HEK293 (cell line): ENCODE measurements around the gene PCDH19.

Source experiments
- CTCF ChIA-PET: fragments of 350-600 bp; formaldehyde crosslinking; extraction: SDS; loops from one replicate; lab custom pipeline; 2021; ENCODE audit warnings: antibody characterized with exemption; lab: Yijun Ruan, JAX
- POLR2A ChIA-PET: fragments of 300-600 bp; formaldehyde crosslinking; extraction: SDS; loops from one replicate; lab custom pipeline; 2020; ENCODE audit warnings: antibody characterized with exemption, inconsistent platforms; lab: Yijun Ruan, JAX
- H3K27ac ChIP-seq: fragments of 200-500 bp; sonication (Bioruptor generic); 2 replicates; pipeline ENCODE4 v1.5.1; 2014; ENCODE audit warnings: low read depth, low read length, control low read depth, inconsistent platforms; ENCODE audit errors: extremely low read depth
- H3K36me3 ChIP-seq, 2 experiments: fragments of 200-500 bp in 1 of 2; sonication (Bioruptor generic) in 1 of 2; 1 replicate in 1 of 2; 2 replicates in 1 of 2; pipeline ENCODE4 v1.5.1; 2014 to 2017; ENCODE audit warnings: inconsistent platforms in 2 of 2, low read length in 2 of 2; ENCODE audit not compliant: control insufficient read depth in 2 of 2, insufficient read depth in 1 of 2
- H3K4me1 ChIP-seq: fragments of 200-500 bp; sonication (Bioruptor generic); 2 replicates; pipeline ENCODE4 v1.5.1; 2014; ENCODE audit warnings: mild to moderate bottlenecking, low read length, inconsistent platforms; ENCODE audit not compliant: control insufficient read depth, insufficient read depth
- H3K4me3 ChIP-seq: 2 replicates; pipeline ENCODE4 v1.5.1; 2011; ENCODE audit warnings: low read depth, mild to moderate bottlenecking, control low read depth, low read length, moderate library complexity
- H3K9me3 ChIP-seq: fragments of 200-500 bp; sonication (Bioruptor generic); 2 replicates; pipeline ENCODE4 v1.5.1; 2014; ENCODE audit warnings: low read depth, low read length, inconsistent platforms; ENCODE audit not compliant: control insufficient read depth, insufficient read depth
- FEZF1 ChIP-seq: fragments of 450-650 bp; formaldehyde crosslinking; IDR thresholded peaks from 2 replicates; pipeline ENCODE4 v1.5.1; 2016; ENCODE audit warnings: missing biosample characterization, missing genetic modification characterization
- GLI4 ChIP-seq: fragments of 450-650 bp; formaldehyde crosslinking; IDR thresholded peaks from 2 replicates; pipeline ENCODE4 v1.5.1; 2016; ENCODE audit warnings: missing biosample characterization, missing genetic modification characterization
- HIC1 ChIP-seq: fragments of 450-650 bp; formaldehyde crosslinking; IDR thresholded peaks from 2 replicates; pipeline ENCODE4 v1.5.1; 2016; ENCODE audit warnings: missing biosample characterization, missing genetic modification characterization
- KLF8 ChIP-seq: fragments of 450-650 bp; formaldehyde crosslinking; IDR thresholded peaks from 2 replicates; pipeline ENCODE4 v1.5.1; 2016; ENCODE audit warnings: missing biosample characterization, missing genetic modification characterization
- MZF1 ChIP-seq: fragments of 450-650 bp; formaldehyde crosslinking; IDR thresholded peaks from 2 replicates; pipeline ENCODE4 v1.5.1; 2017; ENCODE audit warnings: missing biosample characterization, missing genetic modification characterization, borderline replicate concordance
- SALL2 ChIP-seq: fragments of 450-650 bp; formaldehyde crosslinking; IDR thresholded peaks from 2 replicates; pipeline ENCODE4 v1.5.0; 2017; ENCODE audit warnings: missing biosample characterization, mild to moderate bottlenecking, missing genetic modification characterization, borderline replicate concordance
- SP2 ChIP-seq: fragments of 450-650 bp; formaldehyde crosslinking; IDR thresholded peaks from 2 replicates; pipeline ENCODE4 v1.5.1; 2016; ENCODE audit warnings: missing biosample characterization, missing genetic modification characterization
- ZEB2 ChIP-seq: fragments of 450-650 bp; formaldehyde crosslinking; IDR thresholded peaks from 2 replicates; pipeline ENCODE4 v1.5.1; 2016; ENCODE audit warnings: missing biosample characterization, missing genetic modification characterization
- ZNF10 ChIP-seq: fragments of 450-650 bp; formaldehyde crosslinking; IDR thresholded peaks from 2 replicates; pipeline ENCODE4 v1.5.1; 2017; ENCODE audit warnings: missing biosample characterization, missing genetic modification characterization
- ZNF18 ChIP-seq: fragments of 450-650 bp; formaldehyde crosslinking; IDR thresholded peaks from 2 replicates; pipeline ENCODE4 v1.5.1; 2016; ENCODE audit warnings: missing biosample characterization, missing genetic modification characterization
- ZNF223 ChIP-seq: fragments of 450-650 bp; formaldehyde crosslinking; IDR thresholded peaks from 2 replicates; pipeline ENCODE4 v1.5.1; 2016; ENCODE audit warnings: missing biosample characterization, missing genetic modification characterization
- ZNF302 ChIP-seq: fragments of 450-650 bp; formaldehyde crosslinking; IDR thresholded peaks from 2 replicates; pipeline ENCODE4 v1.5.1; 2016; ENCODE audit warnings: missing biosample characterization, missing genetic modification characterization, low read depth
- ZNF394 ChIP-seq: fragments of 450-650 bp; formaldehyde crosslinking; IDR thresholded peaks from 2 replicates; pipeline ENCODE4 v1.5.1; 2016; ENCODE audit warnings: missing biosample characterization, missing genetic modification characterization, mild to moderate bottlenecking, moderate library complexity, borderline replicate concordance
- ZNF433 ChIP-seq: fragments of 450-650 bp; formaldehyde crosslinking; IDR thresholded peaks from 2 replicates; pipeline ENCODE4 v1.5.1; 2016; ENCODE audit warnings: missing biosample characterization, missing genetic modification characterization, low read depth
- ZNF514 ChIP-seq: fragments of 450-650 bp; formaldehyde crosslinking; IDR thresholded peaks from 2 replicates; pipeline ENCODE4 v1.5.1; 2016; ENCODE audit warnings: missing biosample characterization, missing genetic modification characterization
- ZNF580 ChIP-seq: fragments of 450-650 bp; formaldehyde crosslinking; IDR thresholded peaks from 2 replicates; pipeline ENCODE4 v1.5.1; 2016; ENCODE audit warnings: missing biosample characterization, missing genetic modification characterization
- ZSCAN30 ChIP-seq: fragments of 450-650 bp; IDR thresholded peaks from 2 replicates; pipeline ENCODE4 v1.5.1; 2018; ENCODE audit warnings: missing biosample characterization, mild to moderate bottlenecking, missing genetic modification characterization, moderate library complexity
- ZXDB ChIP-seq: fragments of 450-650 bp; formaldehyde crosslinking; IDR thresholded peaks from 2 replicates; pipeline ENCODE4 v1.5.1; 2016; ENCODE audit warnings: missing biosample characterization, missing genetic modification characterization
- TF ChIP-seq, protein P1 (sequence below): fragments of 450-650 bp; formaldehyde crosslinking; IDR thresholded peaks from 2 replicates; pipeline ENCODE4 v1.5.1; 2017; ENCODE audit warnings: missing biosample characterization, missing genetic modification characterization
- TF ChIP-seq, protein P2 (sequence below): fragments of 450-650 bp; formaldehyde crosslinking; IDR thresholded peaks from 2 replicates; pipeline ENCODE4 v1.5.1; 2016; ENCODE audit warnings: missing biosample characterization, missing genetic modification characterization
- TF ChIP-seq, protein P3 (sequence below): fragments of 450-650 bp; formaldehyde crosslinking; conservative IDR thresholded peaks from 2 replicates; pipeline ENCODE4 v1.5.1; 2016; ENCODE audit warnings: low read depth, missing biosample characterization, missing genetic modification characterization

PCDH19 gene

GRCh38 chrX:100263650-100264049, 146.4 kb downstream of the PCDH19 start (continued):
- TF ChIP-seq KLF8 (no peak), ZNF580 (tag by site-specific recombination) (no peak), SP2 (tag by site-specific recombination) (no peak), ZEB2 (tag by site-specific recombination) (no peak), SALL2 (tag by site-specific recombination) (no peak), ZNF302 (tag by site-specific recombination) (no peak), ZNF394 (tag by site-specific recombination) (no peak), FEZF1 (tag by site-specific recombination) (no peak), ZNF223 (no peak), HIC1 (tag by site-specific recombination) (no peak)
- TF ChIP-seq, protein P1, sequence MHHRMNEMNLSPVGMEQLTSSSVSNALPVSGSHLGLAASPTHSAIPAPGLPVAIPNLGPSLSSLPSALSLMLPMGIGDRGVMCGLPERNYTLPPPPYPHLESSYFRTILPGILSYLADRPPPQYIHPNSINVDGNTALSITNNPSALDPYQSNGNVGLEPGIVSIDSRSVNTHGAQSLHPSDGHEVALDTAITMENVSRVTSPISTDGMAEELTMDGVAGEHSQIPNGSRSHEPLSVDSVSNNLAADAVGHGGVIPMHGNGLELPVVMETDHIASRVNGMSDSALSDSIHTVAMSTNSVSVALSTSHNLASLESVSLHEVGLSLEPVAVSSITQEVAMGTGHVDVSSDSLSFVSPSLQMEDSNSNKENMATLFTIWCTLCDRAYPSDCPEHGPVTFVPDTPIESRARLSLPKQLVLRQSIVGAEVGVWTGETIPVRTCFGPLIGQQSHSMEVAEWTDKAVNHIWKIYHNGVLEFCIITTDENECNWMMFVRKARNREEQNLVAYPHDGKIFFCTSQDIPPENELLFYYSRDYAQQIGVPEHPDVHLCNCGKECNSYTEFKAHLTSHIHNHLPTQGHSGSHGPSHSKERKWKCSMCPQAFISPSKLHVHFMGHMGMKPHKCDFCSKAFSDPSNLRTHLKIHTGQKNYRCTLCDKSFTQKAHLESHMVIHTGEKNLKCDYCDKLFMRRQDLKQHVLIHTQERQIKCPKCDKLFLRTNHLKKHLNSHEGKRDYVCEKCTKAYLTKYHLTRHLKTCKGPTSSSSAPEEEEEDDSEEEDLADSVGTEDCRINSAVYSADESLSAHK (tag by site-specific recombination): no peak

- POLR2A ChIA-PET: no interaction called here
- Histone ChIP-seq H3K36me3 (no peaks in the 10 kb centered on the region), H3K27ac (no peak overlapping the region), H3K4me3 (no peak overlapping the region), H3K4me1 (no peaks in the 10 kb centered on the region), H3K9me3 (no peaks in the 10 kb centered on the region)
- CTCF ChIA-PET: no interaction called here
- TF ChIP-seq ZNF433: no peak
- TF ChIP-seq ZNF514: no peak
- no peak for TF ChIP-seq ZXDB
- no peak for TF ChIP-seq ZNF10 (tag by site-specific recombination)
Observed at GRCh38 chrX:100248885-100249493, 161.1 kb downstream of the PCDH19 start.

- Histone ChIP-seq H3K27ac (no peak overlapping the region), H3K4me1 (no peaks in the 10 kb centered on the region), H3K36me3 (no peaks in the 10 kb centered on the region), H3K9me3 (no peaks in the 10 kb centered on the region), H3K4me3 (no peak overlapping the region)
- no peak for TF ChIP-seq ZNF18 (tag by site-specific recombination)
- TF ChIP-seq, protein P2, sequence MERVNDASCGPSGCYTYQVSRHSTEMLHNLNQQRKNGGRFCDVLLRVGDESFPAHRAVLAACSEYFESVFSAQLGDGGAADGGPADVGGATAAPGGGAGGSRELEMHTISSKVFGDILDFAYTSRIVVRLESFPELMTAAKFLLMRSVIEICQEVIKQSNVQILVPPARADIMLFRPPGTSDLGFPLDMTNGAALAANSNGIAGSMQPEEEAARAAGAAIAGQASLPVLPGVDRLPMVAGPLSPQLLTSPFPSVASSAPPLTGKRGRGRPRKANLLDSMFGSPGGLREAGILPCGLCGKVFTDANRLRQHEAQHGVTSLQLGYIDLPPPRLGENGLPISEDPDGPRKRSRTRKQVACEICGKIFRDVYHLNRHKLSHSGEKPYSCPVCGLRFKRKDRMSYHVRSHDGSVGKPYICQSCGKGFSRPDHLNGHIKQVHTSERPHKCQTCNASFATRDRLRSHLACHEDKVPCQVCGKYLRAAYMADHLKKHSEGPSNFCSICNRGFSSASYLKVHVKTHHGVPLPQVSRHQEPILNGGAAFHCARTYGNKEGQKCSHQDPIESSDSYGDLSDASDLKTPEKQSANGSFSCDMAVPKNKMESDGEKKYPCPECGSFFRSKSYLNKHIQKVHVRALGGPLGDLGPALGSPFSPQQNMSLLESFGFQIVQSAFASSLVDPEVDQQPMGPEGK (tag by site-specific recombination): no peak
- no peak for TF ChIP-seq MZF1
- no peak for TF ChIP-seq GLI4
- TF ChIP-seq, protein P3, sequence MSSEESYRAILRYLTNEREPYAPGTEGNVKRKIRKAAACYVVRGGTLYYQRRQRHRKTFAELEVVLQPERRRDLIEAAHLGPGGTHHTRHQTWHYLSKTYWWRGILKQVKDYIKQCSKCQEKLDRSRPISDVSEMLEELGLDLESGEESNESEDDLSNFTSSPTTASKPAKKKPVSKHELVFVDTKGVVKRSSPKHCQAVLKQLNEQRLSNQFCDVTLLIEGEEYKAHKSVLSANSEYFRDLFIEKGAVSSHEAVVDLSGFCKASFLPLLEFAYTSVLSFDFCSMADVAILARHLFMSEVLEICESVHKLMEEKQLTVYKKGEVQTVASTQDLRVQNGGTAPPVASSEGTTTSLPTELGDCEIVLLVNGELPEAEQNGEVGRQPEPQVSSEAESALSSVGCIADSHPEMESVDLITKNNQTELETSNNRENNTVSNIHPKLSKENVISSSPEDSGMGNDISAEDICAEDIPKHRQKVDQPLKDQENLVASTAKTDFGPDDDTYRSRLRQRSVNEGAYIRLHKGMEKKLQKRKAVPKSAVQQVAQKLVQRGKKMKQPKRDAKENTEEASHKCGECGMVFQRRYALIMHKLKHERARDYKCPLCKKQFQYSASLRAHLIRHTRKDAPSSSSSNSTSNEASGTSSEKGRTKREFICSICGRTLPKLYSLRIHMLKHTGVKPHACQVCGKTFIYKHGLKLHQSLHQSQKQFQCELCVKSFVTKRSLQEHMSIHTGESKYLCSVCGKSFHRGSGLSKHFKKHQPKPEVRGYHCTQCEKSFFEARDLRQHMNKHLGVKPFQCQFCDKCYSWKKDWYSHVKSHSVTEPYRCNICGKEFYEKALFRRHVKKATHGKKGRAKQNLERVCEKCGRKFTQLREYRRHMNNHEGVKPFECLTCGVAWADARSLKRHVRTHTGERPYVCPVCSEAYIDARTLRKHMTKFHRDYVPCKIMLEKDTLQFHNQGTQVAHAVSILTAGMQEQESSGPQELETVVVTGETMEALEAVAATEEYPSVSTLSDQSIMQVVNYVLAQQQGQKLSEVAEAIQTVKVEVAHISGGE (tag by site-specific recombination): no peak
- no peak for TF ChIP-seq ZSCAN30
- POLR2A ChIA-PET: no interaction called here
- CTCF ChIA-PET: no interaction called here
Observed at GRCh38 chrX:100247826-100248225, 162.2 kb downstream of the PCDH19 start.
